HL-60 (cell line): Measurements from ENCODE around the gene HRH3.

Source experiments
- DNase-seq, 2 experiments: peaks; one replicate each; pipeline ENCODE4 v3.0.0-alpha.2; 2010 to 2020; ENCODE audit warnings: low read depth in 1 of 2, low spot score in 1 of 2
- H3K27ac ChIP-seq: fragments of 250-450 bp; sonication (Bioruptor Pico); replicated peaks from 2 replicates; pipeline ENCODE4 v1.5.1; 2020; ENCODE audit warnings: mild to moderate bottlenecking, moderate library complexity
- H3K27me3 ChIP-seq: fragments of 250-450 bp; sonication (Bioruptor Pico); 2 replicates; pipeline ENCODE4 v1.5.1; 2021; ENCODE audit warnings: mild to moderate bottlenecking, moderate library complexity; ENCODE audit not compliant: insufficient read depth, poor library complexity, severe bottlenecking
- H3K4me3 ChIP-seq: replicated peaks from 2 replicates; pipeline ENCODE4 v1.5.1; 2011; ENCODE audit warnings: mild to moderate bottlenecking, control low read depth, low read length; ENCODE audit not compliant: insufficient read depth
- CTCF ChIP-seq: IDR thresholded peaks from one replicate; pipeline ENCODE4 v1.5.1; 2011; ENCODE audit warnings: low read length, control low read depth, inconsistent platforms; ENCODE audit not compliant: insufficient read depth
- GABPA ChIP-seq: IDR thresholded peaks from 2 replicates; pipeline ENCODE4 v1.6.1; 2012; ENCODE audit warnings: low read depth
- POLR2AphosphoS5 ChIP-seq: IDR thresholded peaks from 2 replicates; pipeline ENCODE4 v1.6.1; 2012; ENCODE audit warnings: low read depth
- REST ChIP-seq: IDR thresholded peaks from 2 replicates; pipeline ENCODE4 v1.6.1; 2012; ENCODE audit warnings: low read depth; ENCODE audit not compliant: insufficient replicate concordance
- SPI1 ChIP-seq: IDR thresholded peaks from 2 replicates; pipeline ENCODE4 v1.6.1; 2012; ENCODE audit warnings: low read depth, mild to moderate bottlenecking, borderline replicate concordance

Gene HRH3

DNA sequence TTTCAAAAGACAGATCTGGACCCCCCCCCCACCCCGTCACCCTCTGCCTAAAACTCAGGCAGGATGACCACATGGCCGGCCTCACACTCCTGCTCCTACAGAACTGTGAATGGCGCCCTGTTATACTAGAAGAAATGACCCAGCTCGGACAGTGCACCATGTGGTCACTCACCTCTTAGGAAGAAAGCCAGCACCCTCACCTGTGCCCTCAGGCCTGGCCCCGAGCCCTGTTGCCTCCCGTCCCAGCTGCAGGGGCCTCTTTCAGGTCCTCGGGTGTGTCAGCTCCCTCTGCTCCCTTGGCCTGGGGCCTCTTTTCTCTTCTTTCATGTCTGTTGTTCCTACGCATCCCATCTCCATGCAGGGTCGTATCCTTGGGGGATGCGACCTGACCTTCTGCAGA lies 42.0 kb upstream of the HRH3 start:
- DNase-seq: no peak
- no peak overlapping the region for H3K27ac ChIP-seq
- no peak for TF ChIP-seq POLR2AphosphoS5
- no peak for TF ChIP-seq CTCF
- no peak for TF ChIP-seq GABPA
- TF ChIP-seq SPI1: no peak
- no peak for TF ChIP-seq REST
- no peaks in the 10 kb centered on the region for H3K27me3 ChIP-seq
- no peak overlapping the region for H3K4me3 ChIP-seq

DNA sequence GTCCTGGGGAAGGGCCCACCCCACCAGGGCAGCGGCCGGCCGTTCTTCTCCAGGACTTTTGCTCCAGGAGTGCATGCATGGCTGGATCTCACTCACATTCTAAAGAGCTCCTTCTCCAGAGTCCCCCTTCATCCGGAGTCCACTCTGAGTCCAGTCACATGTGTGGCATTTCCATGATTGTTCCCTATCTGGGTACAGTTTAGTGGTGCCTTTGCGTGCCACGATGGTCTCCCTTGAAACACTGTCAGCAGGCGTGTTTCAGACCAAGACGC lies 39.2 kb upstream of the HRH3 start:
- no peak for TF ChIP-seq REST
- no peak for TF ChIP-seq CTCF
- no peak for TF ChIP-seq GABPA
- TF ChIP-seq POLR2AphosphoS5: no peak
- no peak for TF ChIP-seq SPI1
- no peaks in the 10 kb centered on the region for H3K27me3 ChIP-seq
- no peak overlapping the region for H3K4me3 ChIP-seq
- DNase-seq: no peak
- no peak overlapping the region for H3K27ac ChIP-seq

GRCh38 chr20:62258499-62259293 lies 38.6 kb upstream of the HRH3 start:
- H3K27ac ChIP-seq: no peak overlapping the region
- H3K27me3 ChIP-seq: no peaks in the 10 kb centered on the region
- no peak for DNase-seq
- TF ChIP-seq CTCF: no peak
- no peak for TF ChIP-seq GABPA
- no peak for TF ChIP-seq POLR2AphosphoS5
- TF ChIP-seq SPI1: no peak
- no peak for TF ChIP-seq REST
- H3K4me3 ChIP-seq: no peak overlapping the region
